Measurements from ENCODE around the gene MOB3A. TPM values are rescaled to one million over a fixed set of nuclear protein-coding genes. Genes with fewer than 3 reads are reported as not detected.
A peak's percentile ranks its signal among the peaks of the same experiment; 100 is the strongest.

Gene MOB3A
- polyA plus RNA-seq, 1 of the 3 experiments (the other 2 are of a cell fraction): 24.1 TPM

DNA sequence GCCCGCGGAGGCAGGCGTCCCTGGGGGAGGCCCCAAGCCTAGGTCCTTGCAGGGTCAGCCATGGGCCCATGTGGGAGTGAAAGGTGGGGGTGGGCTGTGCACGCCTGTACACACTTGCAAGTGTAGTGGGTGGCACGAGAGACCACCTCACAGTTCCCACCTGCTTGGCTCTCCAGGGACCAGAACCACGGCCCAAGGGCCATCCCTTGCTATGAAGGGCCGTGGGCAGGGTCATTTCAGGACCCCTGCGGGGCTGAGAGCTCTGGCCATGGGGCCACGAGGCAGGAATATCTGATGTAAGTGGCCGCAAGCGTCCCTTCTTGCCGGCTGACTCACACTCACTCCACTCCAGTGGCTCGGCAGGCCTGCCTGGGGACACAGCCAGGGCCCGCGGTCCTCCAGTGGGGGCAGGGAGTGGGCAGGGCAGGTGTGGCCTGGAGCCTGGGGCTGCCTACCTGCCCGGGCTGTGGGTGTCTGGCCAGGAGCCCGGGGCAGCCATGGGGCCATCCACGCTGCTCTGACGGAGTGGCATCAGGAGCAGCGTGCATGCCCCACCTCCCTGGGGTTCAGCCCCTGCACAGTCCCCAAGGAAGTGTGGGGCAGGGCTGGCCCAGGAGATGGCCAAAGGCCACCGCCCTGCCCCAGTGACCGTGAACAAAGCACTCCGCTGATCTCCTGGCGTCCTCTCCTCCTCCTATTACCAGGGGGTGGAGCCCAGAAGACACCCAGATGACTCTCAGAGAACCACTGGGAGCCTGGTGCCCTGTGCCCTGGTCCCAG lies 36.5 kb downstream of the MOB3A start:
- H3K79me2 ChIP-seq (ENCODE audit: insufficient read depth): no peaks in the 10 kb centered on the region; the same call in 1 of the 2 replicates
- POLR2A ChIA-PET: interaction anchor here (0.6 to 1.8 kb wide), 4 partner anchors 11 to 669 kb away, joined by 3 to 7 read pairs (median 3); no protein-coding TSS in a partner anchor

DNA sequence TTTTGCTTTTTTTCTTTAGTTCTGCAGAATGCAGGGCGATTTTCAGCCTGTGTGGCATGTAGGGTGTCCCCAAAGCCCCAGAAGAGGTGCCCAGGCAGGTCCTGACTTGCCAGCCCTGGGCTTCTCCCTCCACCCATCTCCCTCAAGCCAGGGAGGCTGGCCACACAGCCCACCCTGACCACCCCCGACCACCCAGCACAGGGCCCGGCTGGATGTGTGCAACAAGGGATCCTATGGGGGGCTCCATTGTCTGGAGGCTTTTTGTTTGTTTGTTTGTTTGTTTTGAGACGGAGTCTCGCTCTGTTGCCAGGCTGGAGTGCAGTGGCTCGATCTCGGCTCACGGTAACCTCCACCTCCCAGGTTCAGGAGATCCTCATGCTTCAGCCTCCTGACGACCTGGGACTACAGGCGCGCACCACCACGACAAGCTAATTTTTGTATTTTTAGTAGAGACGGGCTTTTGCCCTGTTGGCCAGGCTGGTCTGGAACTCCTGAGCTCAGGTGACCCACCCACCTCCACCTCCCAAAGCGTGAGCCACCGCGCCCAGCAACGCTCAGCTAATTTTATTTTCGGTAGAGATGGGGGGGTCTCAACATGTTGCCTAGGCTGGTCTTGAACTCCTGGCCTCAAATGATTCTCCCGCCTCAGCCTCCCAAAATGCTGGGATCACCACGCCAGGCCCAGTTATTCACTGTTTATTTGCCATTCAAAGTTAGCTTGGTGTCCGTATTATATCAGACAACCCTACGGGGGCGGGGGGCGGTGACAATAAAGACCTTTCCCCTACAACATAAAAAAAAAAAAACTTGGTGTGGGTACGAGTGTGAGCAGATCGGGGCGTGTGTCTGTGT lies 37.3 kb downstream of the MOB3A start:
- 94% methylated on average over 27 of the region's 27 CpGs for WGBS (ENCODE audit: low lambda C conversion rate)
- no peak overlapping the region for H2AFZ ChIP-seq (ENCODE audit: low read depth)
- TF ChIP-seq, protein P1, sequence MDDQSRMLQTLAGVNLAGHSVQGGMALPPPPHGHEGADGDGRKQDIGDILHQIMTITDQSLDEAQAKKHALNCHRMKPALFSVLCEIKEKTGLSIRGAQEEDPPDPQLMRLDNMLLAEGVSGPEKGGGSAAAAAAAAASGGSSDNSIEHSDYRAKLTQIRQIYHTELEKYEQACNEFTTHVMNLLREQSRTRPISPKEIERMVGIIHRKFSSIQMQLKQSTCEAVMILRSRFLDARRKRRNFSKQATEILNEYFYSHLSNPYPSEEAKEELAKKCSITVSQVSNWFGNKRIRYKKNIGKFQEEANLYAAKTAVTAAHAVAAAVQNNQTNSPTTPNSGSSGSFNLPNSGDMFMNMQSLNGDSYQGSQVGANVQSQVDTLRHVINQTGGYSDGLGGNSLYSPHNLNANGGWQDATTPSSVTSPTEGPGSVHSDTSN (IDR thresholded peaks at IDR 0.05): no peak
- TF ChIP-seq MXI1 (IDR thresholded peaks at IDR 0.05; ENCODE audit: low read depth, low read length): no peak
- TF ChIP-seq TAF1 (IDR thresholded peaks at IDR 0.05; ENCODE audit: borderline replicate concordance, low read depth, low read length): no peak
- no peak for TF ChIP-seq TCF12 (IDR thresholded peaks at IDR 0.05)
- TF ChIP-seq FOXJ3 (CRISPR knock-in tag; IDR thresholded peaks at IDR 0.05): no peak
- TF ChIP-seq, protein P2, sequence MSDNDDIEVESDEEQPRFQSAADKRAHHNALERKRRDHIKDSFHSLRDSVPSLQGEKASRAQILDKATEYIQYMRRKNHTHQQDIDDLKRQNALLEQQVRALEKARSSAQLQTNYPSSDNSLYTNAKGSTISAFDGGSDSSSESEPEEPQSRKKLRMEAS (IDR thresholded peaks at IDR 0.05; ENCODE audit: low read depth): no peak
- no peak for TF ChIP-seq SIN3A (IDR thresholded peaks at IDR 0.05; ENCODE audit: borderline replicate concordance, low read depth, low read length)
- no peak for TF ChIP-seq RFX5 (IDR thresholded peaks at IDR 0.05; ENCODE audit: low read length)
- TF ChIP-seq GATA2 (CRISPR knock-in tag; IDR thresholded peaks at IDR 0.05): no peak
- TF ChIP-seq YY1 (IDR thresholded peaks at IDR 0.05; ENCODE audit: low read depth): no peak

More for the DNA sequence above, 36.5 kb downstream of the MOB3A start:
- Histone ChIP-seq H3K9ac (peak overlapping the region; percentile 92; the same call in 1 of the 2 replicates), H3K27me3 (ENCODE audit: insufficient read depth) (no peaks in the 10 kb centered on the region), H3K4me1 (ENCODE audit: control insufficient read depth in 1 of 2, insufficient read depth in 2 of 2, low read depth in 1 of 2, low read length in 1 of 2) (peaks cover 36 to 52% of the 10 kb centered on the region in 2 experiments; a peak in 3 of 4 replicates), H3F3A (replicated peaks; ENCODE audit: insufficient read depth) (peaks cover 14% of the 10 kb centered on the region), H3K4me2 (peak overlapping the region; percentile 97; the same call in 1 of the 2 replicates), H2AFZ (ENCODE audit: low read depth) (no peak overlapping the region), H3K9me2 (no peaks in the 10 kb centered on the region), H4K20me1 (ENCODE audit: insufficient read depth) (no peaks in the 10 kb centered on the region), H3K36me3 (replicated peaks in 1 of 2; ENCODE audit: control insufficient read depth in 1 of 2, insufficient read depth in 2 of 2, low read length in 1 of 2) (no peaks in the 10 kb centered on the region), H3K9me3 (no peaks in the 10 kb centered on the region), H3K4me3 (ENCODE audit: low read depth in 2 of 2, low read length in 1 of 2) (peak overlapping the region in 1 of 2 experiments; percentile 12; a peak in 1 of 4 replicates), H3K27ac (ENCODE audit: low read depth in 2 of 2, low read length in 1 of 2) (peak overlapping the region; percentile 97 to 98)
- CTCF ChIA-PET: interaction anchor here (1.2 to 2.4 kb wide), 6 partner anchors 8 to 39 kb away, joined by 3 to 13 read pairs (median 4); partner anchors contain the start of genes MKNK2 and MOB3A
- 0 out of 2 replicates have a peak, but pooled peaks have one; percentile 18 for TF ChIP-seq FOSL2 (IDR thresholded peaks at IDR 0.05; ENCODE audit: borderline replicate concordance, low read depth)
- TF ChIP-seq, protein P3, sequence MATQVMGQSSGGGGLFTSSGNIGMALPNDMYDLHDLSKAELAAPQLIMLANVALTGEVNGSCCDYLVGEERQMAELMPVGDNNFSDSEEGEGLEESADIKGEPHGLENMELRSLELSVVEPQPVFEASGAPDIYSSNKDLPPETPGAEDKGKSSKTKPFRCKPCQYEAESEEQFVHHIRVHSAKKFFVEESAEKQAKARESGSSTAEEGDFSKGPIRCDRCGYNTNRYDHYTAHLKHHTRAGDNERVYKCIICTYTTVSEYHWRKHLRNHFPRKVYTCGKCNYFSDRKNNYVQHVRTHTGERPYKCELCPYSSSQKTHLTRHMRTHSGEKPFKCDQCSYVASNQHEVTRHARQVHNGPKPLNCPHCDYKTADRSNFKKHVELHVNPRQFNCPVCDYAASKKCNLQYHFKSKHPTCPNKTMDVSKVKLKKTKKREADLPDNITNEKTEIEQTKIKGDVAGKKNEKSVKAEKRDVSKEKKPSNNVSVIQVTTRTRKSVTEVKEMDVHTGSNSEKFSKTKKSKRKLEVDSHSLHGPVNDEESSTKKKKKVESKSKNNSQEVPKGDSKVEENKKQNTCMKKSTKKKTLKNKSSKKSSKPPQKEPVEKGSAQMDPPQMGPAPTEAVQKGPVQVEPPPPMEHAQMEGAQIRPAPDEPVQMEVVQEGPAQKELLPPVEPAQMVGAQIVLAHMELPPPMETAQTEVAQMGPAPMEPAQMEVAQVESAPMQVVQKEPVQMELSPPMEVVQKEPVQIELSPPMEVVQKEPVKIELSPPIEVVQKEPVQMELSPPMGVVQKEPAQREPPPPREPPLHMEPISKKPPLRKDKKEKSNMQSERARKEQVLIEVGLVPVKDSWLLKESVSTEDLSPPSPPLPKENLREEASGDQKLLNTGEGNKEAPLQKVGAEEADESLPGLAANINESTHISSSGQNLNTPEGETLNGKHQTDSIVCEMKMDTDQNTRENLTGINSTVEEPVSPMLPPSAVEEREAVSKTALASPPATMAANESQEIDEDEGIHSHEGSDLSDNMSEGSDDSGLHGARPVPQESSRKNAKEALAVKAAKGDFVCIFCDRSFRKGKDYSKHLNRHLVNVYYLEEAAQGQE (IDR thresholded peaks at IDR 0.05; ENCODE audit: low read depth, low read length): no peak
- TF ChIP-seq FOXM1 (IDR thresholded peaks at IDR 0.05; ENCODE audit: low read depth): no peak
- 0 out of 2 replicates have a peak, but pooled peaks have one; percentile 42 for TF ChIP-seq POLR2AphosphoS5 (IDR thresholded peaks at IDR 0.05; ENCODE audit: low read depth, low read length)
- no peak for TF ChIP-seq SMC3 (IDR thresholded peaks at IDR 0.05; ENCODE audit: low read depth, low read length)
- no peak for TF ChIP-seq RFX5 (IDR thresholded peaks at IDR 0.05; ENCODE audit: low read length)
- peak; percentile 16; the same call in 1 of the 2 replicates for TF ChIP-seq MXI1 (IDR thresholded peaks at IDR 0.05; ENCODE audit: low read depth, low read length)
- peak; percentile 59 for DNase-seq
- WGBS (ENCODE audit: low lambda C conversion rate): 58% methylated on average over 8 of the region's 24 CpGs

More for the DNA sequence above, 37.3 kb downstream of the MOB3A start:
- Histone ChIP-seq H4K20me1 (ENCODE audit: insufficient read depth) (no peaks in the 10 kb centered on the region), H3K27ac (ENCODE audit: low read depth in 2 of 2, low read length in 1 of 2) (peak overlapping the region; percentile 97 to 98), H3F3A (replicated peaks; ENCODE audit: insufficient read depth) (peaks cover 14% of the 10 kb centered on the region), H3K4me3 (ENCODE audit: low read depth in 2 of 2, low read length in 1 of 2) (no peak overlapping the region), H3K79me2 (ENCODE audit: insufficient read depth) (no peaks in the 10 kb centered on the region; the same call in 1 of the 2 replicates), H3K36me3 (replicated peaks in 1 of 2; ENCODE audit: control insufficient read depth in 1 of 2, insufficient read depth in 2 of 2, low read length in 1 of 2) (no peaks in the 10 kb centered on the region), H3K4me2 (peak overlapping the region; percentile 97; the same call in 1 of the 2 replicates), H3K9ac (peak overlapping the region; percentile 92; the same call in 1 of the 2 replicates), H3K9me2 (no peaks in the 10 kb centered on the region), H3K27me3 (ENCODE audit: insufficient read depth) (no peaks in the 10 kb centered on the region), H3K9me3 (no peaks in the 10 kb centered on the region), H3K4me1 (ENCODE audit: control insufficient read depth in 1 of 2, insufficient read depth in 2 of 2, low read depth in 1 of 2, low read length in 1 of 2) (peaks cover 36 to 51% of the 10 kb centered on the region in 2 experiments; a peak in 3 of 4 replicates)
- DNase-seq: no peak
- POLR2A ChIA-PET: interaction anchor here (0.6 to 1.8 kb wide), 3 partner anchors 10 to 670 kb away, joined by 3 to 7 read pairs (median 3); no protein-coding TSS in a partner anchor
- CTCF ChIA-PET: interaction anchor here (1.6 to 2.4 kb wide), 2 partner anchors 11 to 37 kb away, joined by 4 to 13 read pairs; partner anchors contain the start of gene MOB3A
